Pancreas (tissue), 10 donors: Measurements from ENCODE around the gene PGM5. TPM values are rescaled to one million over a fixed set of nuclear protein-coding genes. Genes with fewer than 3 reads are reported as not detected.
"Not testable (repeated sequence)": the region's sequence is repeated elsewhere in the genome, so short reads cannot be mapped to it uniquely, and the experiment has no call there.

Experiments used
- ATAC-seq, 4 donors: fragments of 200-7000 bp; cut with Tn5 transposase; one replicate each; pipeline versions ENCODE4 v1.8.0 to v1.9.1; 2020; ENCODE audit warnings: mild to moderate bottlenecking in 4 of 4, moderate library complexity in 4 of 4
- DNase-seq, 6 donors: peaks; one replicate each; pipeline ENCODE4 v3.0.0-alpha.2; 2020
- FAIRE-seq: peaks from 2 replicates; lab custom pipeline; 2012; peaks lifted over from hg19 to GRCh38; lab: Jason Lieb, UNC
- H3K27ac ChIP-seq, 4 donors: fragments of 200-600 bp; sonication (generic); 1 replicate in 3 of 4; 2 replicates in 1 of 4; pipeline versions ENCODE4 v1.5.0 to v1.8.0; 2020
- H3K27me3 ChIP-seq, 4 donors: fragments of 200-600 bp; one replicate each; pipeline ENCODE4 v1.8.0; 2021
- H3K36me3 ChIP-seq, 3 donors: fragments of 200-600 bp; sonication (generic) in 1 of 3; one replicate each; pipeline versions ENCODE4 v1.5.0 to v1.8.0; 2020 to 2021
- H3K4me1 ChIP-seq, 3 donors: fragments of 200-600 bp; one replicate each; pipeline ENCODE4 v1.8.0; 2021
- H3K4me3 ChIP-seq, 4 donors: fragments of 200-600 bp; sonication (generic) in 2 of 4; one replicate each; pipeline versions ENCODE4 v1.5.0 to v1.8.0; 2020 to 2021
- H3K9me3 ChIP-seq, 4 donors: fragments of 200-600 bp; one replicate each; pipeline ENCODE4 v1.8.0; 2021
- WGBS, 2 donors: extraction: QIAGEN DNeasy Blood & Tissue Kit; methylation state at CpG; one replicate each; pipeline ENCODE4 v1.1.7; 2013; 5-methylcytosine and 5-hydroxymethylcytosine counted together
- intact Hi-C, 3 donors: fragments of 100-400 bp; cut with DNase I; formaldehyde crosslinking; loops; one replicate each; pipeline versions ENCODE4 v1.11.1 to v1.14.2; 2022
- polyA plus RNA-seq, 2 donors: library from polyadenylated mRNA; stranded (reverse); fragments of 200-250 nt; gene quantifications; one replicate each; pipeline ENCODE4 v1.2.3, GENCODE V29; 2013
- total RNA-seq, 6 donors: library from RNA; stranded (reverse); fragmentation: NEBNext Ultra II Directional in 4 of 6; extraction: Animal tissue kit (Norgen Biotek cat#: 25700) in 4 of 6; gene quantifications; one replicate each; pipeline versions ENCODE4 v1.2.1 to v1.2.4, GENCODE V29; 2021 to 2023
- donor health status: healthy with polysubstance abuse.
- donor health status: DM: no; HTN: no; CAD: no; lungs with moderate emphysema.
- donor health status: DM: no; HTN: no; CAD: no.
- donor health status: control.
- donor health status: control.
- donor health status: Bipolar disorder and iron deficiency.
- donor health status: DM: yes; HTN: yes; CAD: no.
- donor health status: DM: no; HTN: no; CAD: no.
- donor health status: DM: no; HTN: no; CAD: no.
- donor health status: DM: yes; HTN: yes; CAD: no.

PGM5 gene
- 1 to 10 TPM; 1.9 to 4.6 (median 2.5) TPM for total RNA-seq
- polyA plus RNA-seq = 1 to 10 TPM; 2.2 to 2.4 TPM

DNA sequence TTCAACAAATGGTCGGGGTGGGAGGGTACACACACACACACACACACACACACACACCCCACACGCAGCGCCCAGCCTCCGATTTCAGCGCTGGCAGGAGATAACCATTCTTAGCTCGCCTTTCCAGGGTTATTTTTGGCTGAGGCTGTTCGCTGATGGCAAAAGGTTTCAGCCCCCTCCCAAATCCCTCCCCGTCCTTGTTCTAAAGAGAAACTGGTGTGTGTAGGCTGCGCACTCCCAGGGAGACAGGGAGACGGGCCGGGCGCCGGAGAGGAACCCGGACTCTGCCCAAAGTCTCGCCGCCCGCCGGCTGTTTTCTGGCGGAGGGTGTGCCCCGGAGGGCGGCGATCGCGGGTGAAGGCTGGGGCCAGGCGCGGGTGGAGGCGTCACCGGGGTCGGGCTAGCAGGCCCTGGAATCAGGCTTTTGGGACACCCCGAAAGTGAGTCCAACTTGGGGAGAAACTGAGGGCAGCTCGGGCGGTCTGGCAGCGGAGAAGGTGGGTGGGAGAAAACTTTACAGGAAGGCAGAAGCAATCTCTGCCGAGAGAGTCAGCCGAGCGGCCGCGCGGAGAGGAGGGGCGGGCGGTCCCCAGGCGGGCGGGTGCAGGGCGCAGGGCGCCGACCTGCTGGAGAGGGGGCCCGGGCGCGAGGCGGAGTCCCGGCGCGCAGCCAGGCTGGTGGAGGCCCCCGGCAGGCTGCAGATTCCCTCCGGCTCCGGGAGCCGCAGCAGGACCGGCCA is at the start of gene PGM5:
Gene PGM5 (plus strand): TSS at position 232 of the 739 bp plus-strand sequence. CDS start 517 bp downstream, outside the sequence.
- peak; percentile 65 to 86 (median 82) for ATAC-seq
- H3K9me3 ChIP-seq, H3K4me1 ChIP-seq, H3K36me3 ChIP-seq, FAIRE-seq, H3K27me3 ChIP-seq, intact Hi-C loops, H3K27ac ChIP-seq: not testable (repeated sequence)
- WGBS, 2 donors = 1% methylated on average over 44 to 58 of the region's 58 CpGs
- H3K4me3 ChIP-seq = peak within 1 kb of the TSS; percentile 21 to 54 (median 39)
- peak; percentile 7 to 78 (median 24) for DNase-seq

DNA sequence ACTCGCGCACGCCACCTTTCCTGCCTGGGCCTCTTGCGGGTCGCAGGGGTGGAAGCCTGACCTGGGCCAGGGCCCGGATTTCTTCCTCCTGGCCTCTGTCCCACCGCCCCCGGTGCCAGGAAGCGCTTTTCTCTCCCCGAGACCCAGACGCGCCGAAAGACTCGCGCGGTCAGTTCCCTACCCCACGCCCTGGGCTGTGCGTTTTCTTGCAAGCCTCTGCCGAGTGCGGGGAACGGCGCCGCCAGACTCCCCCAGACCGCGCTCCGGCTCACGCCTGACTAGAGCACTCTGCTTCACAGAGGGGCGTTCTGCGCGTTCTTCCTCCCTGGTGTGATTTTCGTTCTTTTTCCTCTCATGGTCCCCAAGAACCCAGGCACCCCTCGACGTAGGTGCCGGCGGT is 49.3 kb upstream of the PGM5 start:
- ATAC-seq (peak in 3 of 4 donors; percentile 51 to 66 (median 66)), DNase-seq (peak in 1 of 6 donors; percentile 35)
- H3K27ac ChIP-seq, intact Hi-C loops, H3K4me1 ChIP-seq, H3K27me3 ChIP-seq, FAIRE-seq, H3K4me3 ChIP-seq, H3K36me3 ChIP-seq, H3K9me3 ChIP-seq: not testable (repeated sequence)
- WGBS, 2 donors = 25 to 28% methylated on average over 13 to 17 of the region's 35 CpGs

DNA sequence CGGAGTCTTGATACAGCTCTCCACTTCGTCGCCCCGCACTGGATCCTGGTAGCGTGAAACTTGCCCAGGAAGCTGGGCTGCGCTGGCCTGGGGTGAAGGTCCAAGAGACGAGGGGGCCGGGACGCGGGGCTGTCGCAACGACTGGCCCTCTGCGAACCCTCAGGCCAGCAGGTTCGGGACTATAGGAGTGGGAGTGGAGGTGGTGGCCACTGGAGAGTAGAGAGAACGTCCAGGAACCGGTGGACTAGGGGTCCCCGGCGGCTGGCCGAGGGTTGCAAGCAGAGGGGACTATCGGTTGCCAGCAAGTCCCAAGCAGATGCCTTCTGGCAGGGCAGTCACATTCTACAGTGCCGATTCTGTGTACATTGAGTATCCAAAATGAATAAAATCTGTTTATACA is 48.8 kb upstream of the PGM5 start:
- FAIRE-seq, H3K4me3 ChIP-seq, intact Hi-C loops, H3K36me3 ChIP-seq, H3K27me3 ChIP-seq, H3K9me3 ChIP-seq, H3K4me1 ChIP-seq, H3K27ac ChIP-seq: not testable (repeated sequence)
- ATAC-seq (peak in 3 of 4 donors; percentile 29 to 38 (median 31)), DNase-seq (peak in 2 of 6 donors; percentile 51 to 53)
- 16 to 24% methylated on average over 16 to 20 of the region's 21 CpGs for WGBS, 2 donors

DNA sequence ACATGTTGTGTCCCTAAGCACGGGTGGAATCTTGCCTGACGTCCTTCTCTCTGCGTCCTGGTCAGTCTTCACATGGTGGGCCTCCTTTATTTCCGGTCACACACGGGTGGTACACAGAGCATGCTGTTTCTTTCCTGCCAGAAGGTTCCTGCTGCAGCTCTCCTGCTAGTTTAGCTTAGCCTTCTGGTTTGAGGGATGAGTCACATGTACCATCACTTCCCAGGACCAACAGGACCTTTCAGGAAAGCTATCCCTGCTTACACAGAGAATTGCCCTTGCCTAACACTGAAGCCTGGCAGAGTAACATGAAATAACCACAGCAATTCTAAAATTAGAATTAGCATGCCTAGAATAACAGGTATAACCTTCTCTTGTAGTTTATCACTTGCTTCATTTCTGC is 45.2 kb upstream of the PGM5 start:
- no CpG with 5 or more reads among the region's 5 CpGs for WGBS, 2 donors
- not testable (repeated sequence) for ATAC-seq, FAIRE-seq

DNA sequence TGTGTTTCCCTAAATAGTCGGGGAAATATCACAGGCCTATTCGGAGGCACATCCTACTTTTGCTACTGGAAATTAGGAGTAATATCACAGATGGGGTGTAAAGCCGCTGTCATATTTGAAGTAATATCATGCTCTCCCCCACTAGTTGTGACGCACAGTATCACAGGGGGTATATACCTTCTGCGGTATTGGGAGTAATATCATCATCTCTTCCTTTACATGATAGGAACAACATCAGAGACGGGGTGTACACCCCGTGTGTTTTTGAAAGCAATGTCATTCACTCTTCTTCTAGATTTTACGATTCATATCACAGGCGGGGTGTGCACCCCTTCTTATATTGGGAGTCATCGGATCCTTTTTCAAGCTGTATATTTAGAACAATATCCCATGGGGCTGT is 38.2 kb upstream of the PGM5 start:
- H3K27ac ChIP-seq, ATAC-seq, H3K4me1 ChIP-seq, DNase-seq, intact Hi-C loops, H3K9me3 ChIP-seq, H3K36me3 ChIP-seq, H3K27me3 ChIP-seq, H3K4me3 ChIP-seq, FAIRE-seq: not testable (repeated sequence)
- 58 to 66% methylated on average over 9 of the region's 10 CpGs for WGBS, 2 donors

More for the DNA sequence above, 45.2 kb upstream of the PGM5 start:
- intact Hi-C loops, H3K27ac ChIP-seq, H3K4me1 ChIP-seq, H3K36me3 ChIP-seq, DNase-seq, H3K4me3 ChIP-seq, H3K27me3 ChIP-seq, H3K9me3 ChIP-seq: not testable (repeated sequence)

DNA sequence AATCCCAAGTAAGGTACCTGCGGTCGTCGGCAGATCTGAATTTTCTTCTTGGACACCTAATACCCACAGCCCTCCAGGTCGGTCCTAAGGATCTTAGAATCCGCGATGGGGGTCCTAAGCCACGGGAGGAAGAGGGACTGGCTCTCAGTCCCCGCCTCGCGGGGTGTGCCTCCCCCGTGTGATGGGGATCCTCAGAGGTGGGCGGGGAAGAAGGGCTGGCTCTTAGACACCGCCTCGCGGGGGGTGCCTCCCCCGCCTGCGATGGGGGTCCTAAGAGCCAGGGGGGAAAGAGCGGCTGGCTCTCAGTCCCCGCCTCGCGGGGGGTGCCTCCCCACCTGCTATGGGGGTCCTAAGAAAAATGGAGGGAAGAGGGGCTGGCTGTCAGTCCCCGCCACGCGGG is 32.7 kb upstream of the PGM5 start:
- H3K27ac ChIP-seq, H3K9me3 ChIP-seq, H3K27me3 ChIP-seq, H3K36me3 ChIP-seq, intact Hi-C loops, FAIRE-seq, DNase-seq, H3K4me3 ChIP-seq, H3K4me1 ChIP-seq, ATAC-seq: not testable (repeated sequence)
- WGBS, 2 donors = 28 to 61% methylated on average over 4 to 13 of the region's 24 CpGs

DNA sequence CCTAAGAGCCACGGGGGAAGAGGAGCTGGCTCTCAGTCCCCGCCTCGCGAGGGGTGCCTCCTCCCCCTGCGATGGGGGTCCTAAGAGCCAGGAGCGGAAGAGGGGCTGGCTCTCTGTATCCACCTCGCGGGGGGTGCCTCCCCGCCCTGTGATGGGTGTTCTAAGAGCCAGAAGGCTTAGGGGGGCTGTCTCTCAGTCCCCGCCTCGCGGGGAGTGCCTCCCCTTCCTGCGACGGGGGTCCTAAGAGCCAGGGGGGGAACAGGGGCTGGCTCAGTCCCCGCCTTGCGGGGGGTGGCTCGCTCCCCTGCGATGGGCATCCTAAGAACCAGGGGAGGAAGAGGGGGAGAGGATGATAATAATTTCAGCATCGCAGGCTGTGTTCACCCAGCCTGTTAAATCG is 31.9 kb upstream of the PGM5 start:
- H3K27ac ChIP-seq, intact Hi-C loops, H3K4me3 ChIP-seq, ATAC-seq, H3K9me3 ChIP-seq, H3K36me3 ChIP-seq, H3K4me1 ChIP-seq, DNase-seq, H3K27me3 ChIP-seq, FAIRE-seq: not testable (repeated sequence)
- 7 to 13% methylated on average over 3 to 6 of the region's 20 CpGs for WGBS, 2 donors

DNA sequence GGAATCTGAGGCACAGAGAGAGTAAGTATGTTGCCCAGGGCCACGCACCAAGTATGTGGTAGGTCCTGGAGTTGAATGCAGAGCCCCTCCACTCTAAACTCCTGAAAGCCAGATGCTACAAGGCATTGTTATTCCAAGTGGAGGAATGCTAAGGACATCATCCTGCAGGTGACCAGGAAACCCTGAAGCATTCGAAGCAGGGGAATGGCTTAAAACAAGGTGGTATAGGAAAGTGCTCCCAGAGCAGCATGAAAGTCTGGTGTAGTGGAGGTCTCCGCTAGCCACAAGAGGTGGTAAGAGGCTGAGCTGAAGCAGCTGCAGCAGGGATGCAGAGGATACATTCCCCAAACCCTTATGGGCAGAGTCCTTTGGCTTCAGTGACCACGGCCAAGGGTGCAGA is 27.3 kb upstream of the PGM5 start:
- H3K27ac ChIP-seq, intact Hi-C loops, DNase-seq, FAIRE-seq, H3K36me3 ChIP-seq, H3K9me3 ChIP-seq, H3K4me1 ChIP-seq, ATAC-seq, H3K27me3 ChIP-seq, H3K4me3 ChIP-seq: not testable (repeated sequence)
- WGBS, 2 donors = 53 to 72% methylated on average over 2 of the region's 4 CpGs

DNA sequence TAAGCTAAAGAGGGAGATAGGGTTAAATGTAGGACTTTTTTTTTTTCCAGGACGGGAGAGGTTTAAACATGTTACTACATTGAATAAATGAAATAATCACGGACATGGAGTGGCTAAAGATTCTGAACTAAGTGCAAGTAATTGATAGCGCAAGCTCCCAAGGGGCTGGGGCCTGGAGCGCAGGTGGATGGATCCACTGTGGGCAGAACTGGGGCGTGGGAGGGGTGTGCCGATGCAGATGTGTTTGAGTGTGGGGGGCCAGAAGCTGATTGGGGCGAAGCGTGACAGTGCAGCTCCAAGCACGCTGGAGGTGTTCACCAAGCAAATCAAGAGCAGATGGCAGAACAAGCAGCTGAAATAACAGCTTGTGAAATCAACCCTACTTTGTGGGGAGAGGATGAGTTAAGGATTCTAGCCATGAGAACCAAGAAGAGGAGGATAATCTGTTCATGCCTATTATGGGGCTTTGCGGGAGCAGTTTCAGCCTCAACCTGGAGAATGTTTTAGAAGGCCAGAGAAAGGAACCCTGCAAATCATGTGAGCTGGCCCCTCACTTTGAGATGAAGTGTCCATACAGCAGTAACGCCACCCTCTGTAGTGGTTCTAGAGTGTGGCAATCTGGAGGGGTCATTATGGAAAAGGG is 25.8 kb upstream of the PGM5 start:
- H3K4me3 ChIP-seq, DNase-seq, ATAC-seq, FAIRE-seq, H3K9me3 ChIP-seq, intact Hi-C loops, H3K36me3 ChIP-seq, H3K27me3 ChIP-seq, H3K4me1 ChIP-seq, H3K27ac ChIP-seq: not testable (repeated sequence)
- 66 to 79% methylated on average over 7 to 8 of the region's 11 CpGs for WGBS, 2 donors

DNA sequence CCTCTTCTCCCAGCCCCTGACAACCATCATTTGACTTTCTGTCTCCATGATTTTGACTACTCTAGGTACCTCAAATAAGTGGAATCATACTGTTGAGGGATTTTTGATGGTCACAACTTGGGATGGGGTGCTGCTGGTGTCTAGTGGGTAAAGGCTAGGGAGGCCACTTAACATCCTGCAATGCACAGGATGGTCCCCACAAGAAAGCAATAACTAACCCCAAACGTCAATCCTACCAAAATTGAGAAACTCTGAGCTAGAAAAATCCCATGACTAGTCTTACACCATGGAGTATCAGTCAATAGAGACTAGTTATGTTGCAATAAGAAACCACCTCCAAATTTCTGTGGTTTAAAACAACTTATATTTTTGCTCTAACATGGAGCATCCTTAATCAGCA is 24.3 kb upstream of the PGM5 start:
- FAIRE-seq, intact Hi-C loops, H3K27me3 ChIP-seq, H3K4me1 ChIP-seq, H3K4me3 ChIP-seq, H3K9me3 ChIP-seq, DNase-seq, ATAC-seq, H3K27ac ChIP-seq, H3K36me3 ChIP-seq: not testable (repeated sequence)
- 31 to 50% methylated on average over 1 of the region's 1 CpG for WGBS, 2 donors

DNA sequence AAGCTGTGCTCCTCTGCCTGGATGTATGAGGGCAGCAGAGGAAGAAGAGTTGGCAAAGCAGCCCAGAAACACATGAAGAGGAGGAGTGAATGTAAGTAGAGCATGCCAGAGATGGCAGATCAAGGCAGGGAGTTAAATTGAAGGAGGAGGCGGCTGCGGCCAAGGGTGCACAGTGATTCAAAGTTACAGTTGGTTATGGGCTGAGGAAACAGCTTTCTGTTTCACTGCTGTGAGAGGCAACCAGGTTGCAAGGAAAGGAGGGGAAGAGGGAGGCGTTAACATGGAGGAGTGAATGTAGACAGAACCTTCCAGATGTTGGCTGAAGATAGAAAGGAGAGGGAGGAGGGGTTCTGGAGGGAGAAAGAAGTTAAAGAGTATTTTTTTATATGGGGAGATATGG is 20.5 kb upstream of the PGM5 start:
- H3K4me3 ChIP-seq, H3K27me3 ChIP-seq, H3K4me1 ChIP-seq, H3K27ac ChIP-seq, intact Hi-C loops, FAIRE-seq, H3K36me3 ChIP-seq, H3K9me3 ChIP-seq, DNase-seq: not testable (repeated sequence)
- ATAC-seq = peak in 1 of 4 donors; percentile 18
- 74% methylated on average over 2 of the region's 3 CpGs; no CpG with 5 or more reads in 1 of the 2 donors for WGBS, 2 donors
